Breast epithelium (tissue), 3 donors: ENCODE data around the gene EMC6.
"Not testable (repeated sequence)": the region's sequence is repeated elsewhere in the genome, so short reads cannot be mapped to it uniquely, and the experiment has no call there.

Experiments
- CTCF ChIP-seq, 3 donors: fragments of 450-650 bp; IDR thresholded peaks; one replicate each; pipeline ENCODE4 v1.5.1; 2016 to 2017; ENCODE audit warnings: antibody characterized with exemption in 3 of 3, mild to moderate bottlenecking in 3 of 3, moderate library complexity in 3 of 3
- POLR2A ChIP-seq: fragments of 450-650 bp; IDR thresholded peaks from one replicate; pipeline ENCODE4 v1.6.1; 2016; ENCODE audit warnings: antibody characterized with exemption, mild to moderate bottlenecking, moderate library complexity
- POLR2AphosphoS5 ChIP-seq, 3 donors: sonication (generic); formaldehyde crosslinking; IDR thresholded peaks; one replicate each; pipeline ENCODE4 v1.6.1; 2017; ENCODE audit warnings: antibody characterized with exemption in 3 of 3

GRCh38 chr17:3705718-3705984, 37.0 kb downstream of the EMC6 start:
- not testable (repeated sequence) for TF ChIP-seq CTCF (IDR thresholded peaks at IDR 0.05); POLR2A; POLR2AphosphoS5 (IDR thresholded peaks at IDR 0.05)
